Gastroesophageal sphincter (tissue), 4 donors: ENCODE data around the gene SHISA9. TPM values are rescaled to one million over a fixed set of nuclear protein-coding genes. Genes with fewer than 3 reads are reported as not detected.
A peak's percentile ranks its signal among the peaks of the same experiment; 100 is the strongest.

Source experiments
- ATAC-seq: fragments of 150-250 bp; one replicate; pipeline ENCODE4 v1.9.1; 2016; ENCODE audit warnings: mild to moderate bottlenecking, moderate library complexity
- H3K27ac ChIP-seq, 4 donors: fragments of 200-600 bp; sonication (generic) in 3 of 4; 1 replicate in 3 of 4; 2 replicates in 1 of 4; pipeline ENCODE4 v1.5.1; 2016 to 2019
- H3K27me3 ChIP-seq: fragments of 200-600 bp; sonication (generic); one replicate; pipeline ENCODE4 v1.5.1; 2019
- H3K36me3 ChIP-seq, 2 donors: fragments of 200-600 bp; sonication (generic); one replicate each; pipeline ENCODE4 v1.5.1; 2019; ENCODE audit warnings: control low read depth in 1 of 2
- H3K4me1 ChIP-seq, 3 donors: fragments of 200-600 bp; sonication (generic); 1 replicate in 2 of 3; 2 replicates in 1 of 3; pipeline ENCODE4 v1.5.1; 2016 to 2019; ENCODE audit warnings: control low read depth in 2 of 3
- H3K4me3 ChIP-seq, 2 donors: fragments of 200-600 bp; sonication (generic); one replicate each; pipeline ENCODE4 v1.5.1; 2019; ENCODE audit warnings: mild to moderate bottlenecking in 1 of 2, moderate library complexity in 1 of 2
- H3K9me3 ChIP-seq, 3 donors: fragments of 200-600 bp; sonication (generic); one replicate each; pipeline ENCODE4 v1.5.1; 2017 to 2019; ENCODE audit warnings: control low read depth in 2 of 3
- EP300 ChIP-seq: sonication (generic); formaldehyde crosslinking; IDR thresholded peaks from one replicate; pipeline ENCODE4 v1.6.1; 2017; ENCODE audit warnings: antibody characterized with exemption, mild to moderate bottlenecking
- POLR2A ChIP-seq, 2 donors: fragments of 450-650 bp; IDR thresholded peaks; one replicate each; pipeline ENCODE4 v1.6.1; 2017; ENCODE audit warnings: antibody characterized with exemption in 2 of 2, mild to moderate bottlenecking in 2 of 2, moderate library complexity in 1 of 2
- POLR2AphosphoS5 ChIP-seq: sonication (generic); formaldehyde crosslinking; IDR thresholded peaks from one replicate; pipeline ENCODE4 v1.6.1; 2017; ENCODE audit warnings: antibody characterized with exemption
- WGBS, 2 donors: methylation state at CpG; one replicate each; pipeline ENCODE4 v1.1.5; 2018; ENCODE audit warnings: low coverage in 1 of 2; 5-methylcytosine and 5-hydroxymethylcytosine counted together
- total RNA-seq, 4 donors: library from RNA; depleted of rRNA; stranded (reverse); fragments of >200 nt; gene quantifications; one replicate each; pipeline ENCODE4 v1.1.0, GENCODE V29; 2016
- TF ChIP-seq, protein P1 (sequence below), 4 experiments: fragments of 200-600 bp in 2 of 4; fragments of 450-650 bp in 2 of 4; sonication (generic) in 1 of 4; IDR thresholded peaks; one replicate each; pipeline ENCODE4 v1.5.1; 2017 to 2019; ENCODE audit warnings: antibody characterized with exemption in 4 of 4, mild to moderate bottlenecking in 2 of 4, moderate library complexity in 2 of 4

The SHISA9 gene
- total RNA-seq, 4 donors from 2014 or later: 1.1 to 12.6 (median 4.9) TPM

DNA sequence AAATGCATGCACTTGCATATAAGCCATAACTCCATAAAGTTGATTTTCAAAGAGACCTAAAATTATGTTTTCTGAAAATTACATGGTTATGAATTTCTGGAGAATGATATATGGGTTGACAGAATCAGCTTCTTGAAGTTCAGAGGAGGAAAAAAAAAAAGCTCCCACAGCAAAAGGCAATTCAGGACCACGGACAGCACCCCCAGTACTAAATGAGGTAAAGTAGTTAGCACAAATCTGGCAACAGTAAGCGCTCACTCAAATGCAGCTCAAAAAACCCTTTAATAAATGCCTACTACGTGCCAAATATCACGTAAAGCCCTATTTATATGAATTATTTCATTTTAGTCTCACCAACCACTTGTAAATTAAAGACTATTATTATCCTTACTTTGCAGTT lies 135.2 kb downstream of the SHISA9 start:
- ATAC-seq: no peak
- TF ChIP-seq POLR2AphosphoS5: no peak
- TF ChIP-seq EP300: no peak
- no peak for TF ChIP-seq POLR2A (IDR thresholded peaks at IDR 0.05)
- H3K9me3 ChIP-seq: peaks cover 0 to 9% (median 0%) of the 10 kb centered on the region in 3 donors
- no peaks in the 10 kb centered on the region for H3K4me1 ChIP-seq
- H3K27me3 ChIP-seq: peaks cover 10% of the 10 kb centered on the region
- no peak overlapping the region for H3K27ac ChIP-seq
- no peak overlapping the region for H3K4me3 ChIP-seq
- WGBS, 2 donors: 1 to 9% methylated on average over 4 of the region's 4 CpGs
- H3K36me3 ChIP-seq: no peaks in the 10 kb centered on the region

DNA sequence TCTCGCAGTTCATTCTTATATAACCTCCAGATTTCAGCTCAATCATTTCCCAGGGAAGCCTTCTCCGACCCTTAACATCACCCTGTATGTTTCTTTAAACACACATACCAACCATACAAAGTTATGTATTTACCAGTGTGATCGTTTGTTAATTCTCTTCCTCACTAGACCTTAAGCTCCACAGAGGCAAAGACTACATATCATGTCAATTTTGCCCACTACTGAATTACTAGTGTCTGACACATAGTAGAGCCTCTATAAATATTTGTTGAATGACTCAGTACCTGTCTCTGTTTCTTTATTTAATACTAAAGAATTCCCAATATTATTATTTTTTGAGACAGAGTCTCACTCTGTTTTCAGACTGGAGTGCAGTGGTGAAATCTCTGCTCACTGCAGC lies 137.2 kb downstream of the SHISA9 start:
- no peak overlapping the region for H3K27ac ChIP-seq
- H3K4me3 ChIP-seq: no peak overlapping the region
- 49 to 52% methylated on average over 3 of the region's 3 CpGs for WGBS, 2 donors
- no peak for ATAC-seq
- no peaks in the 10 kb centered on the region for H3K36me3 ChIP-seq
- H3K4me1 ChIP-seq: no peaks in the 10 kb centered on the region
- H3K9me3 ChIP-seq: peaks cover 0 to 22% (median 0%) of the 10 kb centered on the region in 3 donors
- TF ChIP-seq, protein P1, sequence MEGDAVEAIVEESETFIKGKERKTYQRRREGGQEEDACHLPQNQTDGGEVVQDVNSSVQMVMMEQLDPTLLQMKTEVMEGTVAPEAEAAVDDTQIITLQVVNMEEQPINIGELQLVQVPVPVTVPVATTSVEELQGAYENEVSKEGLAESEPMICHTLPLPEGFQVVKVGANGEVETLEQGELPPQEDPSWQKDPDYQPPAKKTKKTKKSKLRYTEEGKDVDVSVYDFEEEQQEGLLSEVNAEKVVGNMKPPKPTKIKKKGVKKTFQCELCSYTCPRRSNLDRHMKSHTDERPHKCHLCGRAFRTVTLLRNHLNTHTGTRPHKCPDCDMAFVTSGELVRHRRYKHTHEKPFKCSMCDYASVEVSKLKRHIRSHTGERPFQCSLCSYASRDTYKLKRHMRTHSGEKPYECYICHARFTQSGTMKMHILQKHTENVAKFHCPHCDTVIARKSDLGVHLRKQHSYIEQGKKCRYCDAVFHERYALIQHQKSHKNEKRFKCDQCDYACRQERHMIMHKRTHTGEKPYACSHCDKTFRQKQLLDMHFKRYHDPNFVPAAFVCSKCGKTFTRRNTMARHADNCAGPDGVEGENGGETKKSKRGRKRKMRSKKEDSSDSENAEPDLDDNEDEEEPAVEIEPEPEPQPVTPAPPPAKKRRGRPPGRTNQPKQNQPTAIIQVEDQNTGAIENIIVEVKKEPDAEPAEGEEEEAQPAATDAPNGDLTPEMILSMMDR (IDR thresholded peaks at IDR 0.05): no peak
- TF ChIP-seq POLR2A (IDR thresholded peaks at IDR 0.05): no peak
- TF ChIP-seq EP300: no peak
- no peak for TF ChIP-seq POLR2AphosphoS5
- peaks cover 15% of the 10 kb centered on the region for H3K27me3 ChIP-seq

GRCh38 chr16:13039526-13039925 lies 138.1 kb downstream of the SHISA9 start:
- Histone ChIP-seq H3K27ac (no peak overlapping the region), H3K4me3 (no peak overlapping the region), H3K4me1 (no peaks in the 10 kb centered on the region), H3K27me3 (peaks cover 9% of the 10 kb centered on the region), H3K9me3 (peaks cover 0 to 22% (median 0%) of the 10 kb centered on the region in 3 donors), H3K36me3 (no peaks in the 10 kb centered on the region)
- 0 to 3% methylated on average over 2 of the region's 2 CpGs for WGBS, 2 donors
- TF ChIP-seq, protein P1 (IDR thresholded peaks at IDR 0.05): no peak
- ATAC-seq: no peak

- TF ChIP-seq POLR2A (IDR thresholded peaks at IDR 0.05) (no peak), EP300 (no peak), POLR2AphosphoS5 (no peak)
- TF ChIP-seq, protein P1 (IDR thresholded peaks at IDR 0.05): no peak
- peak overlapping the region in 2 of 4 donors; percentile 8 to 18 for H3K27ac ChIP-seq
- WGBS, 2 donors: 20 to 57% methylated on average over 1 of the region's 1 CpG
- no peaks in the 10 kb centered on the region for H3K36me3 ChIP-seq
- H3K9me3 ChIP-seq: peaks cover 0 to 22% (median 0%) of the 10 kb centered on the region in 3 donors
- peaks cover 9% of the 10 kb centered on the region for H3K27me3 ChIP-seq
- H3K4me3 ChIP-seq: no peak overlapping the region
- ATAC-seq: no peak
- H3K4me1 ChIP-seq: no peaks in the 10 kb centered on the region
These were observed 139.8 kb downstream of the SHISA9 start for GRCh38 chr16:13041180-13041579.

DNA sequence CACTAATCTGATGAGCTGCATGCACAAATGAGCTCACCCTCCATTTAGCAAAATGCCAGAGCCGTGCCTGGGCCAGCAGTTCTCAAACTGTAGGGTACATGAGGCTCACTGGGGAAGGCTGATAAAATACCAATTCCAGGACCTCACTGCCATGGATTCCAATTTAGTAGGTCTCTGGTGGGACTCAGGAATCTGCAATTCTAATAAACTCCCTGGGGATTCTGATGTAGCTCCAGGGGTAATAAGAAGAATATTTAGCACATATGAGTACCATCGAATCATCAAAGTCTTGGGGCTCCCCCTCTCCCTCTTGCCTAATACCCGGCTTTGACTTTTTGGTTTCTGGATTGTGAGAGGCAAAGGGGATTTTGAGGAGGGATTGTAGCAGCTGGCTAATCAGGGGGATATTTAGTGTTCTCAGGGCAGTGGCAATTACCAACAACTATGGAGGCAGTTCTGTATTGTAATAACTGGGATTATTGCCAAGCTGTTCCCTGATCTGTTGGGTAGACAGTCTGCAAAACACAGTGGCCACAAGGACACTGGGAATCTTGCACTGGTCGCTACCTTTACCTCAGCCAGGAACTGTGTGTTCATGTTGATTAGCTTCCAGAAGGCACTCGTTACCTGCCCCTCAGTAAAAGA lies 140.4 kb downstream of the SHISA9 start:
- H3K4me1 ChIP-seq: no peaks in the 10 kb centered on the region
- H3K27ac ChIP-seq: peak overlapping the region in 2 of 4 donors; percentile 18 to 24
- no peak overlapping the region for H3K4me3 ChIP-seq
- H3K27me3 ChIP-seq: peaks cover 9% of the 10 kb centered on the region
- peaks cover 0 to 22% (median 0%) of the 10 kb centered on the region in 3 donors for H3K9me3 ChIP-seq
- H3K36me3 ChIP-seq: no peaks in the 10 kb centered on the region
- ATAC-seq: no peak
- TF ChIP-seq POLR2A (IDR thresholded peaks at IDR 0.05): no peak
- no peak for TF ChIP-seq EP300
- TF ChIP-seq, protein P1 (IDR thresholded peaks at IDR 0.05): no peak
- TF ChIP-seq POLR2AphosphoS5: no peak
- 66 to 83% methylated on average over 3 of the region's 5 CpGs for WGBS, 2 donors
